Hepatic stellate cell (primary cell): ENCODE results near the gene UBQLN1.

Experiments
- DNase-seq: peaks from one replicate; pipeline ENCODE4 v3.0.0; 2011; ENCODE audit warnings: low spot score

UBQLN1 gene

GRCh38 chr9:83688921-83689320, 18.8 kb downstream of the UBQLN1 start:
- DNase-seq = no peak

DNA sequence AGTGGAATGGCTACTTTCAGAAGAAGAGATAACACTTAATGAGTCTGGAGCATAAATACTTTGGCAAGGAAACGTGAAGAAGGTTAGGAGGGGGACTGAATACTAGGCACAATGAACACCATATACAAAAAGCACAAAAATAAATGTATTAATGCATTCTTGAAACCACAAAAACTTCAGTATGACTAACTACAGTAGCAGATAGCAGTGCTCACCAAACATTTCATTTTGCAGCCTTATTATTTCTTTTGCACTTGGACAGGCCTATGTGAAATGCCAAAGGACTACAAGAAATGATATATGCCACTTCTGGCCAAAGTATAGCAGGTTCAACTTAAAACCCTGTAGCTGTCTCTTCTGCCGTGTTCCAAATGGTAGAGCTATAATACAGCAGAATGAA, 26.3 kb downstream of the UBQLN1 start:
- DNase-seq = no peak

DNA sequence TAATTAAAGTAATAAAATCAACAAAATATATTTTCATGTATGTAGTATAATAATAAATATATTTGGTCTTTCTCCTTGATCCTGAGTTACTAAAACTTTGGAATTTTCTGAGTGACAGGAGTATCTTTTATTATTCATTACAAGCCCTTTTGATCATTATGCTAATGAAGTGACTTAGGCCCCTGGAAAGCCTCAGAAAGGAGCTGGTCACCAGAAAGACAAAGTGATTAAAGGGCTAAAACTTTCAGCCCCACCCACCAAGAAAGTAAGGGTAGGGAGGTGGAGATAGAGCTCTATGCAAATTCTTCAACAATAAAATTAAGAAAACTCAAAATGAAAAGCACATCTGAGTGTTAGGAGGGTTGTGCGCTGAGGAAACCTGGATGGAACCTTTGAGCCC, 27.5 kb downstream of the UBQLN1 start:
- no peak for DNase-seq

- DNase-seq = no peak
Measured at GRCh38 chr9:83677596-83677995, 30.2 kb downstream of the UBQLN1 start.

DNA sequence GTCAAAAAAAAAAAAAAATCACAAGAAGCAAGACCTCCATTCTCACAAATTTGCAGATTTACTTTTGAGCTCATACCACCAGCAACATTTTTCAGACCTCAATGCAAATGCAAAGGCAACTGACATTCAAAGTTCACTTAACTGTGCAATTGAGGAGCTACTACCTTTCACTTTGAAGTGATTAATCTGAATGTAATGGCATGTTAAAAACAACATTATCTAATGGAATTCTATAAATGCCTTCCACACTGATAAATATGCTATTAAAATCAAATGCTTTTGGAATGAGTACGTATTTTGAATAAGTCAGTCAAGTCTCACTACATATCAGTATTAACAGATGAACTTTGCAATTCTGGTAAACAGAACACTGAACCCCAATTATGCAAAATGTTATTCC, 32.3 kb downstream of the UBQLN1 start:
- no peak for DNase-seq

GRCh38 chr9:83671451-83671850, 36.3 kb downstream of the UBQLN1 start:
- DNase-seq = no peak

- no peak for DNase-seq
Measured at GRCh38 chr9:83670381-83670780, 37.4 kb downstream of the UBQLN1 start.

DNA sequence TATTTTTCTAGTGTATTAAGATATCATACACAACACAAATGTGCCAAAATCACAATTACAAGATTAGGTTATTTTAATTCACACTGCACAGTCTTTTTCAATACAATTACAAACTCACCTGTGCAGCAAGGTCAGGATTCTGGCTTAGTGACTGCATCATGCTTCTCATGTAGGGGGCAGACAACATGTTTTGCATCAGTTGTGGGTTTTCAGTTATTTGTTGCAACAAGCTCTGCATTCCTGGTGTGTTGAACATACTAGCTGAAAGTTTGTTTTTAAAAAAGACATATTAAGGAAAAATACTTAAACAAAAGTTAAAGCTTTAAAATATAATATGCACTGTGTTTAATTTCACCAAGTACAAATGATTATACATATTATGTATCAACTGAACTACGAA, 38.7 kb downstream of the UBQLN1 start:
- no peak for DNase-seq

DNA sequence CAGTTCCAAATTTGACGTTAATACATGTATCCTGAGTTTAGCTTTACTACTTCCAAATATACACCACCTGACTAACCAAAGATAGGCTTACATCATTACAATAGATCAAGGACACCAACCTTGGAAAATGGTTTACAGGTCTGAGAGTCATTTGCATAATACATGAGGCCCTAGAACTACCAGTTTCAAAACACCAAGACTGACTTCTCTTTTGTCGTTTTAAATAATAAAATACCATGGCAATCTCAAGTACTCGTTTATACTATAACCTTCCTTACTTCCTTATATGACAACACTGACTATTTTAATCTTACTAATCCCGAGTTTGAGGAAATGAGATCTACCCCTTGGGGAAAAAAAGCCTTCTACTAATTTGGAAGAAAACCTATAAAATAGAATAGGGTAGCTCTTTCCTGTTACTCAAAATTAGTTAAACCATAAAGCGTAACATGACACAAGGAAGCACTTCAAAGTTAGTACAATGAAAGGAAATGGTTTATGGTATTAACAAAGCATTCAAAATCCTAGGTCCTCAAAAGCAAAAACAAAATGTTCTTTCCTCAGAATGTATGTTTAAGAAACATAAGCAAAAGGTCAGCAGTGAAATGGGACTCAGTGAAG, 42.1 kb downstream of the UBQLN1 start:
- DNase-seq = no peak

- DNase-seq = no peak
Measured at GRCh38 chr9:83662933-83663332, 44.8 kb downstream of the UBQLN1 start.

DNA sequence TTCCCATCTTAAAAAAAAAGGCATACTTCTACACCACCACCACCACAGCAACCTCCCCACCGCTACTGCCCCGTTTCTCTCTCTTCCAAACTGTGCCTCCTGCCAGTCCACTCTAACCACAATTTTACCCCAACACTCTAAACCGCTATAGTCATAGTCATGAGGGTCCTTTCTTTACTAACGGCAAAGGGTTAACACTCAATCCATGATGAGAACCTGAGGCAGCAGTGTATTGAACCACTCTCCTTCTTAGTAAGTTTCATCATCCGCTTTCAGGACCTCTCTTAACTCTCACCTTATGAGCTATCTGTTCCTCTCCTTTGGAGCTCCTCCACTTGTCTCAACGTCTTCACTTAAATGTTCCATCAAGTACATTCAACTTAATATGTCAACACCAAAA, 50.8 kb downstream of the UBQLN1 start:
- DNase-seq = no peak

DNA sequence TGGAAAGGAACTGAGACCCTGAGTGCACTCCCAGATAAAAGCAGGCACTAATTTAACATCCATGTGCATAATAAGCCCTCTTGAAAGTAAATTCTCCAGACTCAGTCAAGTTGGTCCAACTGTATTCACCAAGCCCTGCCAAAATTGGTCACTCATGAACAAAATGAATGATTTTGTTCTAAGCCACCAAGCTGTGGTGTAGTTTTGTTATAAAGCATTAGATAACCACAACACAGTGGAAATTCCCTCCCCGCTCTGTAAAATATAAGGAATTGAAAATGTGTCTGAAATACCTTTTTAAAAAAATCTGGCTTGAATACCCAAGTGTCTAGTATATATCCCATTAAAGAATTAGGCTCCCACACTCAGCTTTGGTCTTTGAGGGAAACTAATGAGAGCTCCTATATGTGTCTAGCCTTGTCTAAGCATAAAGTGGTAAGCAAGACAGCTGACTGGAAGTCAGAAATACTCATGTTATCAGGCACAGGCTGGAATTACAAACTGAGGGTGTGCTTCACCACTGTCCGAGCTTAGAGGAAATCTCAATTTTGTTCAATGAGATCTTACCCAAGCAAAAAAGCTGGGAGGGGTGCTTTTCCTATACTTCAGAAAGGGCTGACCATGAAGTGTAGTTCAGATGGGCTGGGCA, 51.6 kb downstream of the UBQLN1 start:
- DNase-seq = no peak

- no peak for DNase-seq
Measured at GRCh38 chr9:83655433-83655832, 52.3 kb downstream of the UBQLN1 start.

DNA sequence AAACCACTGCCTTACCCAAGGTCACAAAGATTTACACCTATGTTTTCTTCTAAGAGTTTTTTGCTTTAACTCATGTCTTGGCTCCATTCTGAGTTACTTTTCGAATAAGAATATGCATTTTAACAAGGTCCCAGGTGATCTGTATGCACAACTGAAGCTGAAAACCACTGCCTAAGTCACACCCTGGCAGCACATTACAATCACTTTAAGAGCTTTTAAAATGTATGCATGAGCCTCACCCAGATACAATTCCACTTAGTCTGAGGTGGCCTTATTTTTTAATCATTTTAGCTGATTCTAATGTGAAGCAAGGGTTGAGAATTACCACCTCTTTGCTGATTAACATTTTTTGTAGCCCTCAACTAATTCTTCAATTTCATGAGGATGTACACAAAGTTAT, 55.3 kb downstream of the UBQLN1 start:
- DNase-seq = no peak

GRCh38 chr9:83651558-83651957, 56.2 kb downstream of the UBQLN1 start:
- DNase-seq = no peak

- DNase-seq = no peak
Measured at GRCh38 chr9:83649515-83649914, 58.2 kb downstream of the UBQLN1 start.

GRCh38 chr9:83649080-83649479, 58.7 kb downstream of the UBQLN1 start:
- peak; percentile 53 for DNase-seq

DNA sequence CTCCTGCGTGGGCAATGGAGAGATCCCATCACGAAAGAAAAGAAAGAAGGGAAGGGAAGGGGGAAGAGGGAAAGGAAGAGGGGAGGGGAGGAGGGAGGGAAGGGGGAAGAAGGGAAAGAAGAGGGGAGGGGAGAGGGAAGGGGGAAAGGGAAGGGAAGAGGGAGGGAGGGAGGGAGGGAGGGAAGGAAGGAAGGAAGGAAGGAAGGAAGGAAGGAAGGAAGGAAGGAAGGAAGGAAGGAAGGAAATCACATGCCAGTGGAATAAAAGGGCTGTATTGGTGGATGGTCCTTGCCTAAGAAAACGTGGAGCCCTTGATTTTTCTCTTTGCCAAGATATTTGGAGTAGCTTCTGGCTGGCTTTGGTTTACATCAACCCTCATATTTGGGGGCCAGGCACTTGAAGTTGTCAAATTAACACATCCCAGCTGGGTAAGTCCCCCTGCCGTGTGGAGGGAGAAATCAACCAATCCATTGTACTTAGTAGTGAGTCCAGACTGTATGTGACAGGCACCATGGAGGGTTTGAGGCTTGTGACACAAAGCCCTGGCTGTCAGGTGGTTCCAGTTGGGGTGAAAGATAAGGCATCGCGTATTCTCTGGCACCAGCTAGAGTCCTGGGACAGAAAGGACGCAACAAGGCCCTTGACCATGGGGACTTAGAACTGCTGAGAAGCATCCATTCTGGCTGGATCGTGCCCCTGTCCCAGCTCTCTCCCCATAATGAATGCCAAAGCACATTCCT, 61.1 kb downstream of the UBQLN1 start:
- DNase-seq = no peak

DNA sequence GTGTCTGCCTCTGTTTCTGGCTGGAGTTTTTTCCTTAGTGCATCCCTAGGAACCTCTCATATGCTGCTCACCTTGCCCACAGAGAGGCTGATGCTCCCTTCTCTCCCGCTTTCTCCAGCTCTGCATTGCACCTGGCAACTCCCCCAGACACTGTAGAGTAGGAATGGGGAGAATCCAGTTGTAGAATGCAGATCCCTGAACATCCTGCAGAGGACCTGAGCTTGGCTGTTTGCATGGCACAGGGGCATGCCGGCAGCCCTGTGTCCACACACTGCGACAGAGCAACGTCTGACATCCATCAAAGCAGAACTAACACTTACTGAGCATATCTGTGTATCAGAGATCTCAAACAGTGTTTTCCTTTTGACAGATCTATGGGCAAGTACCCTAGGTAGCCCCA, 65.0 kb downstream of the UBQLN1 start:
- no peak for DNase-seq

DNA sequence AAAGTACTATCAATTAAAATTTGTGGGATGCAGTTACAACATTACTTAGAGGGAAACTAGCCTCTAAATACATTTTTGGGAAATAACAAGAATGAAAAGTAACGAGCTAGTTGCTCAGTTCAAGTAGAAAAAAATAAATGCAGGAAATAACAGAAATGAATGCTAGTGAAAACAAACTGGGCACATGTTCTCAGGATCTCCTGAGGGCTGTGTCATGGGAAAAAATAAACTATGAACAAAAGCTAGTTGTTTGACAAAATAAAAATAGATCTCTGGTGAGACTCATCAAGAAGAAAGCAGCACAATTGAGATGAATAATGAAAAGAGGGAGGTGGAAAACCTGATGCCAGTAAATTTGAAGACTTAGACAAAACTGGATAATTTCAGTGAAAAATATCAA, 68.5 kb downstream of the UBQLN1 start:
- no peak for DNase-seq

GRCh38 chr9:83637389-83637788, 70.4 kb downstream of the UBQLN1 start:
- DNase-seq = no peak

- no peak for DNase-seq
Measured at GRCh38 chr9:83636813-83637212, 70.9 kb downstream of the UBQLN1 start.

DNA sequence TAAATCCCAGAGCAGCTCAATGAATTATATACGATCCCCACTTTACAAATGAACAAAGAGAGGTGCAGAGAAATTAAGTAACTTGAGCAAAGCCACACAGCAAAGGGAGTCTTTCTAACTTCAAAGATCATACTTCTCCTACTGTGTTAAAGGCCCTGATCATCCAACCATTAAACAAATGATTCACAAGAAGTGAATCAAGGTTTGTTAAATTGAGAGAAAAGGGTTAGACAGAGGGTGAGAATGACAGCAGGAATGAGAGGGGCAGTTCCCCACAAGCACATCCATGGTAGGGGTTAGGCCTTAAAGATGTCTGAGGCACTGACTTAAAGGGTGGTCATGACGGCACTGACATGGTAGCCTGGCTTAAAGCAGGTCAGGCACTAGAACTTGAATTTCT, 74.1 kb downstream of the UBQLN1 start:
- no peak for DNase-seq

DNA sequence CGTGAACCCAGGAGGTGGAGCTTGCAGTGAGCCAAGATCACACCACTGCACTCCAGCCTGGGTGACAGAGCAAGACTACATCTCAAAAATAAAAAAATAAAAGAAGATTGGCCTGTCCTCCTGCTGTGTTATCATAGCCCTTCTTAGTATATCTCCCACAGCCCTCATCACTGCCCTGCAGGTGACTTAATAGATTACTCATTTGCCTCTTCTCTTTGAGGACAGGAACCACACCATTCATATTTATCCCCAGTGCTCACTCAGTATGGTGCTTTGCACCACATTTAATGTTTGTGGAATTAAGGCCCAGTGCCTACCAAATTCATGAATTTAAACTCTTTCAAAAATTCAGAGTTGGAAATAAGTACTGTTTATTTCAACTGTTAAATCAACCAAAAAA, 74.5 kb downstream of the UBQLN1 start:
- DNase-seq = no peak
